ENCODE measurements around the gene PARD6B.
"Not testable (repeated sequence)": the region's sequence is repeated elsewhere in the genome, so short reads cannot be mapped to it uniquely, and the experiment has no call there.

PARD6B gene

DNA sequence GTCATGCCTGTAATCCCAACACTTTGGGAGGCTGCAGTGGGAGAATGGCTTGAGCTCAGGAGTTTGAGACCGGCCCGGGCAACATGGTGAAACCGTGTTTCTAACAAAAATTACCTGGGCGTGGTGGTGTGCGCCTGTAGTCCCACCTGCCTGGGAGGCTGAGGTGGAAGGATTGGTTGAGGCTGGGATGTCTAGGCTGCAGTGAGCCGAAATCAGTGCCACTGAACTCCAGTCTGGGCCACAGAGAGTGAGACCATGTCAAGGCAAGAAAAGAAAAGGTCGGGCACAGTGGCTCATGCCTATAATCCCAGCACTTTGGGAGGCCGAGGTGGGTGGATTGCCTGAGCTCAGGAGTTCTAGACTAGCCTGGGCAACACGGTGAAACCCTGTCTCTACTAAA lies 55.3 kb downstream of the PARD6B start:
- peaks cover 4% of the 10 kb centered on the region for H3K4me1 Mint-ChIP-seq (ENCODE audit: low read depth)
- no peak overlapping the region for H3K4me3 Mint-ChIP-seq
- H3K9me3 Mint-ChIP-seq = no peaks in the 10 kb centered on the region
- H3K27me3 Mint-ChIP-seq (ENCODE audit: low read depth) = no peaks in the 10 kb centered on the region
- no peaks in the 10 kb centered on the region for H3K36me3 Mint-ChIP-seq (ENCODE audit: low read depth)
- no peak overlapping the region for H3K27ac Mint-ChIP-seq

DNA sequence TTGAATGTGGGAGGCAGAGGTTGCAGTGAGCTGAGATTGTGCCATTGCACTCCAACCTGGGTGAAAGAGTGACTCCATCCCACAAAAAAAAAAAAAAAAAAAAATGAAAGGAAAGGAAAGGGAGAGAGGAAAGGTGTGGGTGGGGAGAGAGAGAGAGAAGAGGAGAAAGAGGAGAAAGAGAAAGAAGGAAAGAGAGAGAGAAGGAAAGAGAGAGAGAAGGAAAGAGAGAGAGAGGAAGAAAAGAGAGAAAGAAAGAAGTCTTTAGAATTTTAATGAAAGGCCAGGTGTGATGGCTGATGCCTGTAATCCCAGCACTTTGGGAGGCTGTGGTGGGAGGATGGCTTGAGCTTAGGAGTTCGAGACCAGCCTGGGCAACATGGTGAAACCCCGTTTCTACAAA lies 55.8 kb downstream of the PARD6B start:
- Mint-ChIP-seq H3K36me3 (ENCODE audit: low read depth) (no peaks in the 10 kb centered on the region), H3K4me1 (ENCODE audit: low read depth) (peaks cover 4% of the 10 kb centered on the region), H3K9me3 (no peaks in the 10 kb centered on the region), H3K27ac (no peak overlapping the region), H3K4me3 (no peak overlapping the region), H3K27me3 (ENCODE audit: low read depth) (no peaks in the 10 kb centered on the region)

GRCh38 chr20:50788045-50788991 lies 56.9 kb downstream of the PARD6B start:
- H3K27me3 Mint-ChIP-seq (ENCODE audit: low read depth) = no peaks in the 10 kb centered on the region
- H3K9me3 Mint-ChIP-seq = no peaks in the 10 kb centered on the region
- no peaks in the 10 kb centered on the region for H3K36me3 Mint-ChIP-seq (ENCODE audit: low read depth)
- peaks cover 6% of the 10 kb centered on the region for H3K4me1 Mint-ChIP-seq (ENCODE audit: low read depth)
- H3K4me3 Mint-ChIP-seq = no peak overlapping the region
- no peak overlapping the region for H3K27ac Mint-ChIP-seq

- Mint-ChIP-seq H3K36me3 (ENCODE audit: low read depth) (no peaks in the 10 kb centered on the region), H3K4me1 (ENCODE audit: low read depth) (peaks cover 6% of the 10 kb centered on the region), H3K9me3 (no peaks in the 10 kb centered on the region), H3K27ac (no peak overlapping the region), H3K27me3 (ENCODE audit: low read depth) (no peaks in the 10 kb centered on the region), H3K4me3 (no peak overlapping the region)
Observed at GRCh38 chr20:50789968-50790650, 58.7 kb downstream of the PARD6B start.

- H3K9me3 Mint-ChIP-seq = no peaks in the 10 kb centered on the region
- peak overlapping the region; percentile 26 for H3K27ac Mint-ChIP-seq
- no peaks in the 10 kb centered on the region for H3K36me3 Mint-ChIP-seq (ENCODE audit: low read depth)
- H3K4me1 Mint-ChIP-seq (ENCODE audit: low read depth) = peaks cover 10% of the 10 kb centered on the region
- no peaks in the 10 kb centered on the region for H3K27me3 Mint-ChIP-seq (ENCODE audit: low read depth)
- no peak overlapping the region for H3K4me3 Mint-ChIP-seq
Observed at GRCh38 chr20:50790651-50791277, 59.4 kb downstream of the PARD6B start.

DNA sequence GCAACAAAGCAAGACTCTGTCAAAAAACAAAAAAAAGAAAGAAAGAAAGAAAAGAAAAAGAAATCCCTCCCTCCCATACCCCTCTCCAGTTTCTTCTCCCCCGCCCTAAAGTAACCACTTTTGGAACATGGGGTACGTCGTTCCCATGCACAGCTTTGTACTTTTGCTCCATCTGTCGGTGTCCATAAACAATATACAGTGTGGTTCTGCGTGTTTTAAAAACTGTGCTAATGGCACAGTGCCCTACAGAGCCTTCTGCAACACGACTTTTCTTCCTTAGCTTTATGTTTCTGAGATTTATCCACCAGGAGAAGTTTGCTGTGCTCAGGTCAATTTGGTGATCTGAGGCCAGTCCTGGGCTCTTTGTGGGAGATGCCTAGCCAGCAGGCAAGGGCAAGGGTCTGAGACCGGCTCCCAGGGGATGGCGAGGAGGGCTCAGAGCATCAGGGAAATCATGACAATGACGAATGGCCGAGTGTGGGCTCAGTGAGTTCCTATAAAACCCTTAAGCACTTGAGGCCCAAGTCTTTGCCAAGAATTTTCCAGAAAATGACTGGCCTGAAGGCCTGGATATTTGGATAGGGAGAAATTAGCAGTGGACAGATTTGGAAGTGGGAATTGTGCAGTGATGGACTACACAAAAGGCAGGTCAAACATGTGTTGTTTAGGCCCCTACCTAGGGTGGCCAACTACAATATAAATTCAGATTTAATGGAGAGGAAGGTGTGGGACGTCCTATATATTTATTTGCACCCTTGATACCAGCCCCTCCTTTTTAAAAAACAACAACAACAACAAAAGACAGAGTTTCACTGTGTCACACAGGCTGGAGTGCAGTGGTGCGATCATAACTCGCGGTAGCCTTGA lies 61.6 kb downstream of the PARD6B start:
- H3K4me3 Mint-ChIP-seq = peak overlapping the region; percentile 9
- peaks cover 10% of the 10 kb centered on the region for H3K4me1 Mint-ChIP-seq (ENCODE audit: low read depth)
- H3K27me3 Mint-ChIP-seq (ENCODE audit: low read depth) = no peaks in the 10 kb centered on the region
- no peak overlapping the region for H3K27ac Mint-ChIP-seq
- H3K36me3 Mint-ChIP-seq (ENCODE audit: low read depth) = no peaks in the 10 kb centered on the region
- H3K9me3 Mint-ChIP-seq = no peaks in the 10 kb centered on the region

- H3K27ac Mint-ChIP-seq = peak overlapping the region; percentile 41
- peak overlapping the region; percentile 62 for H3K4me3 Mint-ChIP-seq
- not testable (repeated sequence) for H3K27me3 Mint-ChIP-seq (ENCODE audit: low read depth); H3K36me3 Mint-ChIP-seq (ENCODE audit: low read depth); H3K9me3 Mint-ChIP-seq
- peaks cover 10% of the 10 kb centered on the region for H3K4me1 Mint-ChIP-seq (ENCODE audit: low read depth)
Observed at GRCh38 chr20:50793575-50794016, 62.2 kb downstream of the PARD6B start.

- H3K4me1 Mint-ChIP-seq (ENCODE audit: low read depth) = peaks cover 10% of the 10 kb centered on the region
- H3K4me3 Mint-ChIP-seq = peak overlapping the region; percentile 37
- no peaks in the 10 kb centered on the region for H3K9me3 Mint-ChIP-seq
- no peaks in the 10 kb centered on the region for H3K36me3 Mint-ChIP-seq (ENCODE audit: low read depth)
- H3K27ac Mint-ChIP-seq = no peak overlapping the region
- no peaks in the 10 kb centered on the region for H3K27me3 Mint-ChIP-seq (ENCODE audit: low read depth)
Observed at GRCh38 chr20:50794181-50794845, 62.9 kb downstream of the PARD6B start.

DNA sequence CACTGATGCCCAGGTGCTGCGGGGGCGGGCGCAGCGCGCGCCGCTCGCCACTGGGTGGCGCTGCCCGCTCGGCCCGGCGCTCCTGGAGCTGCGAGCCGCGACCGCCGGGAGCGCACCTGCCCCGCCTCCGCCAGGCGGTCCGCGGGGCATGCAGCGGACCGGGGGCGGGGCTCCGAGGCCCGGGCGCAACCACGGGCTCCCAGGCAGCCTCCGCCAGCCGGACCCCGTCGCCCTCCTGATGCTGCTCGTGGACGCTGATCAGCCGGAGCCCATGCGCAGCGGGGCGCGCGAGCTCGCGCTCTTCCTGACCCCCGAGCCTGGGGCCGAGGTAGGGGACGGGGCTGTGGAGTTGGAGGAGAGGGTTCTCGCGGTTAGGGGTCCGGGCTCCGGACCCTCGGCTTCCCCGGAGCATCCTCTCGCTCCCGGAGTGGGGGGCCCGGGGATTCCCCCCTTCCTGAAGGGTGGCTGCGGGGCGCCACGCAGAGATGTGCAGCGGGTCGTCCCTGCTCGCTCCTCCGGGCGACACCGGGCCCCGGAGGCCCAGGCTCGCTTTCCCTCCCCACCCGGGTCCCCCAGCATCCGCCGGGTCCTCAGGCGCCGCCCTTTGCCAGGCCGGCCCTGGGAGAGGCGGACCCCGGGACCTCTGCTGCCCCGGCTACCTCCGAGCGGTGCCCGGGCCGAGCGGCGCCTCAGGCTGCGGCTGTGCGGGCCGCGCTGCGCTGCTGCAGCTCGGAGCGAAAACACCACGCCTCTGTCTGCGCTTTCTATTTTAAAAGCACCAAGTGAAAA lies 63.7 kb downstream of the PARD6B start, which contains the start of gene BCAS4:
BCAS4 (plus strand) TSS at position 216 of the 789 bp plus-strand sequence; CDS start at position 239, 23 bp downstream.
- Mint-ChIP-seq H3K4me1 (ENCODE audit: low read depth) (peaks cover 10% of the 10 kb centered on the region), H3K4me3 (peak within 1 kb of the TSS; percentile 86), H3K27ac (peak within 1 kb of the TSS; percentile 68), H3K9me3 (no peaks in the 10 kb centered on the region), H3K36me3 (ENCODE audit: low read depth) (no peaks in the 10 kb centered on the region), H3K27me3 (ENCODE audit: low read depth) (no peaks in the 10 kb centered on the region)

GRCh38 chr20:50797142-50797541 lies 65.8 kb downstream of the PARD6B start:
- Mint-ChIP-seq H3K4me1 (ENCODE audit: low read depth) (peaks cover 6% of the 10 kb centered on the region), H3K36me3 (ENCODE audit: low read depth) (no peaks in the 10 kb centered on the region), H3K9me3 (no peaks in the 10 kb centered on the region), H3K4me3 (no peak overlapping the region), H3K27ac (no peak overlapping the region), H3K27me3 (ENCODE audit: low read depth) (no peaks in the 10 kb centered on the region)

DNA sequence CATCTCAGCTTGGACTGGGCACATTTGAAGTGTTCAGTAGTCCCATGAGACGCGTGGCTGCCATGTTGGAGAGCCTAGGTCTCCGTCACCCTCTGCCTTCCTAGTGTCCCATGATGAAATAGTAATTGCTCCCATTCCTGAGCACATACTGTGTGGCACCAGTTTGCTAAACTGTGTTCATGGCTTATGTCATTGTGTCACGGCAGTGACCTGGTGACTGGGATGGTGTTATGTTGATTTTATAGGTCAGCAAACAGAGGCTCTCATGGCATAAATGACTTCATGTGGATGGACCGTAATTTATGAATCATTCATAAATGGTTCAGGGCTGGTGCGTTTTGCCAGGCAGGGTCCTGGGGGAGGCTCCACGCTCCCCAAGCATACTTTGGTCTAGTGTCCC lies 67.3 kb downstream of the PARD6B start:
- Mint-ChIP-seq H3K27me3 (ENCODE audit: low read depth) (no peaks in the 10 kb centered on the region), H3K4me1 (ENCODE audit: low read depth) (peaks cover 4% of the 10 kb centered on the region), H3K4me3 (no peak overlapping the region), H3K36me3 (ENCODE audit: low read depth) (no peaks in the 10 kb centered on the region), H3K27ac (no peak overlapping the region), H3K9me3 (no peaks in the 10 kb centered on the region)

- Mint-ChIP-seq H3K4me3 (no peak overlapping the region), H3K36me3 (ENCODE audit: low read depth) (no peaks in the 10 kb centered on the region), H3K9me3 (no peaks in the 10 kb centered on the region), H3K27me3 (ENCODE audit: low read depth) (no peaks in the 10 kb centered on the region), H3K4me1 (ENCODE audit: low read depth) (peaks cover 6% of the 10 kb centered on the region), H3K27ac (no peak overlapping the region)
Observed at GRCh38 chr20:50799176-50799889, 68.0 kb downstream of the PARD6B start.
